Left ventricle myocardium superior (tissue), 1 donor: ENCODE results near the gene TUBA4B. TPM values are rescaled to one million over a fixed set of nuclear protein-coding genes. Genes with fewer than 3 reads are reported as not detected.
"Not testable (repeated sequence)": the region's sequence is repeated elsewhere in the genome, so short reads cannot be mapped to it uniquely, and the experiment has no call there.

Source experiments
- ATAC-seq: fragments of 200-7000 bp; cut with Tn5 transposase; one replicate; pipeline ENCODE4 v1.9.1; 2020; ENCODE audit warnings: mild to moderate bottlenecking, moderate library complexity
- DNase-seq: peaks from one replicate; pipeline ENCODE4 v3.0.0-alpha.2; 2020
- intact Hi-C: fragments of 100-400 bp; cut with micrococcal nuclease; formaldehyde crosslinking; loops from one replicate; pipeline ENCODE4 v1.11.0; 2022
- microRNA-seq: library from miRNA; unstranded; fragments of <30 nt; microRNA quantifications from one replicate; pipeline ENCODE4 v1.2.0, GENCODE V29; 2020; ENCODE audit warnings: borderline number of aligned reads
- total RNA-seq: library from RNA; stranded (reverse); fragmentation: NEBNext Ultra II Directional; extraction: Animal tissue kit (Norgen Biotek cat#: 25700); gene quantifications from one replicate; pipeline ENCODE4 v1.2.1, GENCODE V29; 2021
- donor health status: DM: no; HTN: yes; CAD: no; lungs with severe emphysema.

Gene TUBA4B
- total RNA-seq, 1 donor from 2014 or later = not detected

DNA sequence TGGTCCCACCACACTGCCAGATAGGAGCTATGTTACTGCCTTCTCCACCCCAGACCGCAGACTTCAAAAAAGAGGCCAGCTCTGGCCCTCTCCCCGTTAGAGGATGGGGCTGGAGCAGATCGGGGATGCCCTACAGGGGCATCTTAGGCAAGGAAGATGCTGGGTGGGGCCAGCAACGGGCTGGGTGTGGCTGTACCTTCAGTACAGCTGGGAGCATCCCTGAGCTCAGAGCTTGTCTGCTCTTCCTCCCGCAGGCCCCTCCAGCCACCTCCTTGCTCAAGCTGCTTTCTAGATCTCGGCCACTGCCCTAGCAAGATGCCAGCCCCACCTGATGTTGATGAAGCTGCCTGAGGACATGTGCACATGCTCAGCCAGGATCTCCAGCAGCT lies 46.3 kb downstream of the TUBA4B start:
- ATAC-seq (no peak), DNase-seq (no peak)
- intact Hi-C loops = loop anchor here (5.0 to 10.0 kb wide), 2 partner anchors 65 to 137 kb away; partner anchors contain the start of gene NHEJ1

GRCh38 chr2:219300022-219300421 lies 47.0 kb downstream of the TUBA4B start:
- DNase-seq (no peak), ATAC-seq (no peak)
- intact Hi-C loops = no loop called here

DNA sequence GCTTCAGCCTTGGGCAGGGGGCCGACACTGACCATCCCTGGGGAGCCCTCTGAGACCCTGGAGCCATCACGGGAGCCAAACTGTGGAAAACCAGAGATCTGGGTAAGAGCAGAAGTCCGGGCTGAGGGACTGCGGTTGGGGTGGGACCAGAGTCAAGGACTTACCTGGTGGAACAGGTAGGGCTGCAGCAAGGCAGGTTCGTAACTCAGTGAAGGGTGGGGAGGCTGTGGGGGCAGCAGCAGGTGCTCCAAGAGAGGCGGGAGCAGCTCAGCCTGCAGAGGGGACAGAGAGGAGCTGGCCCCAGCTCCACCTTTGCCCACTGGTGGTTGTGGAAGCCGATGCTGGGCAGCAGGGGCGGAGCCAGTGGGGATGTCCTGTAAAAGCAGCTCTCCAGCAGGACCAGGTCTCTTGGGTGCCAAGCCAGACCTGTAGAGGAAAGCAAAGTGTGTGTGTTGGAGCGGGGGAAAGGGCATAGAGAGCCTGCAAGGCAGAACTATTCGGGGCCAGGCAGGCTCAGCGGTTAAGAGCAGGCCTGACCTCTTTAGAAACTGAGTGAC lies 49.4 kb downstream of the TUBA4B start:
- intact Hi-C loops = no loop called here
- DNase-seq (no peak), ATAC-seq (no peak)

DNA sequence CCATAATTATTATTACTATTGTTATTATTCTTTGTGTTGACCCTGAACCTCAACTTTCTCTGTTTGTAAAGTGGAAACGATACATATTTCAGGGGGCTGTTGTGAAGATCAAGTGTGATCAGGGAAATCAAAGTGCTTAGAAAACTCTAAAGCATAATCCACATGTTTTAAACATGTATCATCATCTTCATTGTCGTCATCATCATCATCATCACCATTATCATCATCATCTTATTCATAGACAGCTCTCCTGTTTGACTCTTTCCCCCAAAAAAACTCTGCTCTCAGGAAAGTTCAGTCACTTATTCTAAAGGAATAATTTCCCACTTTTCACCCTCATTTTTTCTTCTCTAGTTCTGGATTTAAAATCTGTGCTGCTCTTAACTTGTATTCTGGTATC lies 51.2 kb downstream of the TUBA4B start:
- ATAC-seq (no peak), DNase-seq (no peak)
- intact Hi-C loops = no loop called here

- intact Hi-C loops = no loop called here
- no peak for ATAC-seq
- DNase-seq = no peak
Measured at GRCh38 chr2:219306047-219306446, 53.0 kb downstream of the TUBA4B start.

DNA sequence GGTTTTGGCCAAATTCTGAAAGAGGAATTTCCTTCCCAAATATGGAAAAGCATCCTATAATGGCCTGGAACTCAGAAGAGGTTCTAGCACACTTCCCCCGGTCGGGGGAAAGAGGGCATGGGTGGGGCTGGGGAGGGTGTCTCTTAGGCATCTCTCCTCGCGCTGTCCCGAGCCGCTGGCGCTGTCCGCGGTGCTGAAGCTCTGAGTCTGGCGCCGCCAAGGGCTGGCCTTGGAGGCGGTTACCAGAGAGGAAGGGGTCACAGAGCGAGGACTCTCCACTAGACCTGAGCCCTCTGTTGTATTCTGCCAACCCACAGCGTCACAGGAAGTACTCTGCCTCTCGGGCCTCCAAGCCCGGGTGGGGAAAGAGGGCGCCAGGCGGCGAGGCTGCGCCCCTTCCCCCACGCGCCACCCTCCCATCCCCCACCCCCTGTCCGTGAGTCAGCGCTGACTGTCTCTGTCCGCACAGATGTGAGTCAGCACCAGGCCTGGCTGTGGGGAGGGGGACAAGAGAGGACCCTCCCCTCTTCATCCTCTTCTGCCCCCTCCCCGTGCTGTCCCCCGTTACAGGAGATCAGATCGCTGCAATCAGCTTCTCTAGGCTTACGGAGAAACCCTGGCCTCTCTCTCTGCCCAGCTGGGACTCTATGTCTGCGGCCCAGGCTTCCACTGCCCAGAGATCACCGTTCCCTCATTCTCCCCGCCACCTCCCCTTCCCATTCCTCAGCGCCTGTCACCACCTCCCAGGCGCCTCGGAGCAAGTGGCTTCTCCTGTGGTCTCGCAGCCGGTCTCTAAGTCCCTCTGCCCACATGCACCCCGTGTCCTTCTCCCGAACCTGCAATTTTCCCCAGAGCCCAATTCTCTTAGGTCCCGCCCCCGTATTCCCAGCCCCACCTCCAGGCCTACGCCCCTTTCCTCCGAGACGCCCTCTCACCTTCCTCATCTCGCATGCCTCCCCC lies 55.4 kb downstream of the TUBA4B start:
- intact Hi-C loops = no loop called here
- DNase-seq (peak; percentile 83), ATAC-seq (peak; percentile 82)

DNA sequence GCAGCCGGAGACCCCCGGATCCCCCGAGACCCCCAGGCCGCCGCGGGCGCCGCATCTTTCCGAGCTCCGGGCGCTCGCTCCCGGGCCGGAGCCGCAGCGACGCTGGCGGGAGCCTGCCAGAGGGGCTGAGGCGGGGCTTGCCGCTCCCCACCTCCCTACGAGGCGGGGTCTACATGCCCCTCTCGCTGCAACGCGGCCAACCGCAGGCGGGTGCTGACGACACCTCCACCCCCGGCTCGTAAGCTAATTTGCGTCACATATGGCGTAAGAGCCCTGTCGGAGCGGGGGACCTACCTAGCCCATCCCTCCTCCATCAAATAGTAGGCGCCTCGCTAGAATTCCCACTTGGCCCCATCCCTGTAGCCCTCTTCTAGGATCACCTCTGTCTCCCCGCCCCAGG lies 56.2 kb downstream of the TUBA4B start, which contains the start of gene PTPRN:
TSS of gene PTPRN (minus strand) at position 124 of the 400 bp plus-strand sequence. CDS start at position 55, 69 bp downstream.
- DNase-seq (no peak), ATAC-seq (no peak)
- intact Hi-C loops = no loop called here

GRCh38 chr2:219312683-219313263 lies 59.7 kb downstream of the TUBA4B start:
- ATAC-seq, intact Hi-C loops, DNase-seq: not testable (repeated sequence)

GRCh38 chr2:219314804-219315468 lies 61.9 kb downstream of the TUBA4B start:
- DNase-seq (no peak), ATAC-seq (no peak)
- intact Hi-C loops = no loop called here

Small RNAs within 50 kb of the gene (microRNA-seq; reads per million reads assigned to microRNA genes)
- gene MIR153-1 = not detected

Other genes starting within 250 kb of the TUBA4B start
- gene CFAP65, start 211.7 kb upstream of the TUBA4B start, total RNA-seq = not detected
- not detected for gene IHH, start 192.3 kb upstream of the TUBA4B start, total RNA-seq
- gene NHEJ1, start 92.4 kb upstream of the TUBA4B start, total RNA-seq = 7.0 TPM
- gene SLC23A3, start 83.2 kb upstream of the TUBA4B start, total RNA-seq = 0.37 TPM
- 65.0 TPM for gene CNPPD1, start 76.3 kb upstream of the TUBA4B start, total RNA-seq
- gene RETREG2, start 75.0 kb upstream of the TUBA4B start, total RNA-seq = 41.1 TPM
- gene ZFAND2B, start 46.5 kb upstream of the TUBA4B start, total RNA-seq = 20.3 TPM
- 28.2 TPM for gene ABCB6, start 34.3 kb upstream of the TUBA4B start, total RNA-seq
- gene ATG9A, start 23.6 kb upstream of the TUBA4B start, total RNA-seq = 81.8 TPM
- 30.4 TPM for gene ANKZF1, start 23.4 kb upstream of the TUBA4B start, total RNA-seq
- gene GLB1L, start 7.8 kb upstream of the TUBA4B start, total RNA-seq = 2.5 TPM
- gene STK16, start 7.8 kb upstream of the TUBA4B start, total RNA-seq = 16.4 TPM
- gene TUBA4A, start 675 bp downstream of the TUBA4B start, total RNA-seq = 116 TPM
- 74.9 TPM for gene DNAJB2, start 26.1 kb downstream of the TUBA4B start, total RNA-seq
- gene PTPRN, start 56.2 kb downstream of the TUBA4B start, total RNA-seq = not detected
- gene RESP18, start 79.5 kb downstream of the TUBA4B start, total RNA-seq = not detected
- 74.8 TPM for gene DNPEP, start 134.7 kb downstream of the TUBA4B start, total RNA-seq
- gene DES, start 165.1 kb downstream of the TUBA4B start, total RNA-seq = 14,457 TPM
- 111 TPM for gene SPEG, start 181.6 kb downstream of the TUBA4B start, total RNA-seq
- gene GMPPA, start 245.6 kb downstream of the TUBA4B start, total RNA-seq = 21.6 TPM